ENCODE data around the gene MVP.
"Not testable (repeated sequence)": the region's sequence is repeated elsewhere in the genome, so short reads cannot be mapped to it uniquely, and the experiment has no call there.

MVP gene

GRCh38 chr16:29842732-29843346 is 22.6 kb downstream of the MVP start:
- DNase-seq (ENCODE audit: low read depth in 2 of 2) = no peak

GRCh38 chr16:29843931-29844330 is 23.7 kb downstream of the MVP start:
- DNase-seq (ENCODE audit: low read depth in 2 of 2) = no peak

GRCh38 chr16:29844575-29845331 is 24.5 kb downstream of the MVP start:
- no peak for DNase-seq (ENCODE audit: low read depth in 2 of 2)

- DNase-seq (ENCODE audit: low read depth in 2 of 2) = no peak
Observed at GRCh38 chr16:29845656-29846055, 25.4 kb downstream of the MVP start.

GRCh38 chr16:29848420-29849297 is 28.4 kb downstream of the MVP start:
- DNase-seq (ENCODE audit: low read depth in 2 of 2) = no peak

GRCh38 chr16:29849505-29849904 is 29.2 kb downstream of the MVP start:
- DNase-seq (ENCODE audit: low read depth in 2 of 2) = no peak

- no peak for DNase-seq (ENCODE audit: low read depth in 2 of 2)
Observed at GRCh38 chr16:29850998-29851397, 30.7 kb downstream of the MVP start.

- peak; percentile 34 to 35 for DNase-seq (ENCODE audit: low read depth in 2 of 2)
Observed at GRCh38 chr16:29852654-29853053, 32.4 kb downstream of the MVP start.

- DNase-seq (ENCODE audit: low read depth in 2 of 2) = no peak
Observed at GRCh38 chr16:29854520-29855100, 34.3 kb downstream of the MVP start.

- DNase-seq (ENCODE audit: low read depth in 2 of 2) = peak in 1 of 2 experiments; percentile 13
Observed at GRCh38 chr16:29857133-29857760, 37.0 kb downstream of the MVP start.

GRCh38 chr16:29858149-29858849 is 38.0 kb downstream of the MVP start:
- no peak for DNase-seq (ENCODE audit: low read depth in 2 of 2)

- DNase-seq (ENCODE audit: low read depth in 2 of 2) = no peak
Observed at GRCh38 chr16:29858974-29859373, 38.7 kb downstream of the MVP start.

- no peak for DNase-seq (ENCODE audit: low read depth in 2 of 2)
Observed at GRCh38 chr16:29860218-29860617, 40.0 kb downstream of the MVP start.

- no peak for DNase-seq (ENCODE audit: low read depth in 2 of 2)
Observed at GRCh38 chr16:29862383-29862883, 42.2 kb downstream of the MVP start.

GRCh38 chr16:29862884-29863668 is 42.8 kb downstream of the MVP start, which contains the start of gene CDIPT:
TSS of gene CDIPT (minus strand) at chr16:29863226. CDS start at chr16:29862857, 369 bp downstream.
- peak; percentile 93 to 95 for DNase-seq (ENCODE audit: low read depth in 2 of 2)

GRCh38 chr16:29863669-29863984 is 43.4 kb downstream of the MVP start:
- no peak for DNase-seq (ENCODE audit: low read depth in 2 of 2)

- no peak for DNase-seq (ENCODE audit: low read depth in 2 of 2)
Observed at GRCh38 chr16:29864205-29864604, 43.9 kb downstream of the MVP start.

GRCh38 chr16:29868396-29869009 is 48.2 kb downstream of the MVP start:
- no peak for DNase-seq (ENCODE audit: low read depth in 2 of 2)

GRCh38 chr16:29869067-29869466 is 48.8 kb downstream of the MVP start:
- not testable (repeated sequence) for DNase-seq (ENCODE audit: low read depth in 2 of 2)

Data from fibroblast of skin of left biceps (primary cell).